Activated CD4-positive, alpha-beta T cell treated with anti-CD3 and anti-CD28 coated beads for 36 hours (primary cell): Measurements from ENCODE around the gene HIVEP2. TPM values are rescaled to one million over a fixed set of nuclear protein-coding genes. Genes with fewer than 3 reads are reported as not detected.

ENCODE experiments used
- ATAC-seq: fragments of 200-7000 bp; cut with Tn5 transposase; one replicate; pipeline ENCODE4 v1.10.0; 2021; ENCODE audit warnings: mild to moderate bottlenecking, moderate library complexity
- CTCF ChIA-PET: fragments of 350-600 bp; sonication (Branson Sonifier 250); formaldehyde crosslinking; loops from one replicate; lab custom pipeline; 2021; ENCODE audit warnings: antibody characterized with exemption; lab: Charles Lee
- POLR2A ChIA-PET: fragments of 350-600 bp; sonication (Branson Sonifier 250); formaldehyde crosslinking; loops from one replicate; lab custom pipeline; 2021; ENCODE audit warnings: antibody characterized with exemption, inconsistent platforms; lab: Charles Lee
- DNase-seq: peaks from one replicate; pipeline ENCODE4 v3.0.0-alpha.2; 2020
- H3K27ac Mint-ChIP-seq: one replicate; pipeline ENCODE4 v1.8.0; 2021; ENCODE audit warnings: mixed read lengths
- H3K27me3 Mint-ChIP-seq: one replicate; pipeline ENCODE4 v1.8.0; 2021; ENCODE audit warnings: mixed read lengths
- H3K36me3 Mint-ChIP-seq: one replicate; pipeline ENCODE4 v1.8.0; 2021; ENCODE audit warnings: low read depth, mixed read lengths
- H3K4me1 Mint-ChIP-seq: one replicate; pipeline ENCODE4 v1.8.0; 2021; ENCODE audit warnings: mixed read lengths
- H3K4me3 Mint-ChIP-seq: one replicate; pipeline ENCODE4 v1.8.0; 2021; ENCODE audit warnings: mild to moderate bottlenecking, moderate library complexity, mixed read lengths
- H3K9me3 Mint-ChIP-seq: one replicate; pipeline ENCODE4 v1.8.0; 2021; ENCODE audit warnings: low read depth, mixed read lengths
- intact Hi-C, 2 experiments: fragments of 100-400 bp; cut with DNase I in 1 of 2; cut with micrococcal nuclease in 1 of 2; formaldehyde crosslinking; loops; one replicate each; pipeline versions ENCODE4 v1.14.2 to v1.15.1; 2022 to 2024; cut with DNase I, micrococcal nuclease
- total RNA-seq, 2 experiments: library from RNA; stranded (reverse); gene quantifications; one replicate each; pipeline ENCODE4 v1.2.3, GENCODE V29; 2021

The HIVEP2 gene
- total RNA-seq, 2 experiments from 2014 or later, result 30.7 to 33.6 TPM

GRCh38 chr6:142956726-142957125 is 11.8 kb upstream of the HIVEP2 start:
- Mint-ChIP-seq H3K9me3 (peaks cover 3% of the 10 kb centered on the region), H3K4me1 (peaks cover 15% of the 10 kb centered on the region)

GRCh38 chr6:142954844-142955243 is 9.9 kb upstream of the HIVEP2 start:
- no peak overlapping the region for H3K27ac Mint-ChIP-seq
- intact Hi-C loops, result no loop called here
- no peaks in the 10 kb centered on the region for H3K9me3 Mint-ChIP-seq
- no peak overlapping the region for H3K4me3 Mint-ChIP-seq
- H3K36me3 Mint-ChIP-seq, result peaks cover 3% of the 10 kb centered on the region
- ATAC-seq (no peak), DNase-seq (no peak)
- POLR2A ChIA-PET, result no interaction called here
- H3K4me1 Mint-ChIP-seq, result peaks cover 18% of the 10 kb centered on the region
- H3K27me3 Mint-ChIP-seq, result no peaks in the 10 kb centered on the region
- CTCF ChIA-PET, result no interaction called here

More at GRCh38 chr6:142956726-142957125, 11.8 kb upstream of the HIVEP2 start:
- no peak overlapping the region for H3K27ac Mint-ChIP-seq
- ChIA-PET CTCF (interaction anchor here (0.8 kb wide), 1 partner anchor 264 kb away, joined by 3 read pairs; no protein-coding TSS in a partner anchor), POLR2A (no interaction called here)
- no peak for DNase-seq
- H3K27me3 Mint-ChIP-seq, result no peaks in the 10 kb centered on the region
- intact Hi-C loops, result no loop called here
- H3K36me3 Mint-ChIP-seq, result peaks cover 8% of the 10 kb centered on the region
- H3K4me3 Mint-ChIP-seq, result no peak overlapping the region
- no peak for ATAC-seq

DNA sequence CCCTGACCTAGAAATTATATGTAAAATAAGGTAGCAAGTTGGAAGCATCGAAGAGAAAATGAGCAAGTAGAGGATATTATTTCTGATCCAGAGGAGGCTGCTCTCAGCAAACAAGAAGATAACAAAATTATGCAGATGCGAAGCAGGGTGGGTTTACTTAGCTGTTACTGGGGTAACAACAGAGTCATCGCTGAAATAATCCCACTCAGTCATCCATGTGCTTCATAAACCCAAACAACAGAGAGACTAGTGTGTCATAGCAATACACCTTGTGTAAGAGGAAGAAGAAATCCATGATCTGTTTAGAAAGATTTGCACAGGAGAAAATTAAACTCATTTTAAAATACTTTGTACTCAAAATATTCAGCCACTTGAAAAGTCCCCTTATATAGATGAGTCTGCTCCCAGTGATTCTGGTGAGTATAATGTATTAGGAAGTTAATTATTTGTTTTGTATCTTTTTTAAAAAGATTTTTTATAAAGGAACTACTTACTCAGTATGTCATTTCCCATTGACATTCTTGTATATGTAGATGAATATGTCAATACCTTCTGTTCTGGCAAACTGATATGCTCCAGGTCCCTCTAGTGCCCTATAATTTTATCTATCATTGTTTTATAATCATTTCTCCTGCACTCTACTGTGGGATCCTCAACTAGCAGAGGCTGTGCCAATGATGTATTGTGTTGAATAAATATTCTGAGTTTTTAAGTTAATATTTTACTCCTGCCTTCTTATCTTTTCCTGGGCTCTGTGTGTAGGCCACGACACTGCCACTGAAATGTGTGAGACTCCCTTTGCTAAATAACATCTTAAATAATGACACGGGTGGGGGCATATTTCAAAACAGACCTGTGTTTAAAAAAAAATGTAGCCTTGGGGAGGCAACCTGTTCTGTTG is 8.6 kb upstream of the HIVEP2 start:
- Mint-ChIP-seq H3K27ac (no peak overlapping the region), H3K4me3 (no peak overlapping the region), H3K27me3 (no peaks in the 10 kb centered on the region), H3K36me3 (no peaks in the 10 kb centered on the region), H3K4me1 (peaks cover 18% of the 10 kb centered on the region), H3K9me3 (no peaks in the 10 kb centered on the region)
- ATAC-seq (peak; percentile 47), DNase-seq (no peak)
- ChIA-PET CTCF (no interaction called here), POLR2A (no interaction called here)
- intact Hi-C loops, result no loop called here

DNA sequence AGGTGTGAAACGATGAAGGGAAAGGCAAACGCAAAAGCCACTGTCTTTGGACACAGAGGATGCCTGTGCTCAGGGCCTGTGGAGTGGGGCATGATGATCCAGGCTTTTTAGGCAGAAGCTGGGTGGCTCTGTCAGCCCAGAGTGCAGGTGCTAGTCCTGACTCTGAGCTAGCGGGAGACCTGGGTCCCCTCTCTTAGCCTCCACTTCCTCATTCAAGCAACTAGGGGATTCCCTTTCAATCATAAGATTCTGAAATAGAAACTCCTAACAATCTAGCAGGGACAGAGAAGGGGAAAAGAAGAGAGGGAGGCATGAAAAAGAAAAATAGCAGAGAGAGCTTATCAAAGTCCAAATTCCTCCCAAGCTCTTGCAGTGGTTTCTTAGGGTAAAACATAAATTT is 7.6 kb upstream of the HIVEP2 start:
- Mint-ChIP-seq H3K4me3 (no peak overlapping the region), H3K9me3 (no peaks in the 10 kb centered on the region), H3K36me3 (no peaks in the 10 kb centered on the region), H3K27ac (no peak overlapping the region), H3K27me3 (no peaks in the 10 kb centered on the region), H3K4me1 (peaks cover 23% of the 10 kb centered on the region)
- ChIA-PET CTCF (interaction anchor here (0.6 to 1.3 kb wide), 3 partner anchors 21 to 1809 kb away, joined by 3 to 4 read pairs (median 3); no protein-coding TSS in a partner anchor), POLR2A (no interaction called here)
- ATAC-seq, result no peak
- DNase-seq, result no peak
- intact Hi-C loops, result no loop called here

- Mint-ChIP-seq H3K27ac (no peak overlapping the region), H3K4me1 (peaks cover 23% of the 10 kb centered on the region)
Observed at GRCh38 chr6:142950291-142950690, 5.3 kb upstream of the HIVEP2 start.

GRCh38 chr6:142947714-142948480 is 2.9 kb upstream of the HIVEP2 start:
- Mint-ChIP-seq H3K27me3 (no peaks in the 10 kb centered on the region), H3K4me3 (peak overlapping the region; percentile 96), H3K4me1 (peaks cover 24% of the 10 kb centered on the region), H3K27ac (peak overlapping the region; percentile 91), H3K36me3 (peaks cover 6% of the 10 kb centered on the region), H3K9me3 (no peaks in the 10 kb centered on the region)
- ChIA-PET POLR2A (interaction anchor here (1.0 kb wide), 1 partner anchor 34 kb away, joined by 3 read pairs; no protein-coding TSS in a partner anchor), CTCF (interaction anchor here (0.8 kb wide), 1 partner anchor 501 kb away, joined by 4 read pairs; no protein-coding TSS in a partner anchor)
- ATAC-seq (no peak), DNase-seq (peak; percentile 65)
- intact Hi-C loops, result loop anchor here (1.0 to 10.0 kb wide), 11 partner anchors 76 to 1207 kb away; partner anchors contain the start of genes ADAT2 (in 2 of the 2), AIG1 (in 2 of the 2), PEX3 (in 2 of the 2) and NMBR (in 1 of the 2)

More at GRCh38 chr6:142950291-142950690, 5.3 kb upstream of the HIVEP2 start:
- Mint-ChIP-seq H3K4me3 (no peak overlapping the region), H3K27me3 (no peaks in the 10 kb centered on the region), H3K9me3 (no peaks in the 10 kb centered on the region), H3K36me3 (no peaks in the 10 kb centered on the region)
- POLR2A ChIA-PET, result no interaction called here
- DNase-seq (no peak), ATAC-seq (no peak)
- intact Hi-C loops, result no loop called here
- CTCF ChIA-PET, result no interaction called here

GRCh38 chr6:142946924-142947713 is 2.1 kb upstream of the HIVEP2 start:
- POLR2A ChIA-PET, result interaction anchor here (0.6 to 2.3 kb wide), 9 partner anchors 17 to 164 kb away, joined by 3 to 17 read pairs (median 4); no protein-coding TSS in a partner anchor
- peaks cover 8% of the 10 kb centered on the region for H3K36me3 Mint-ChIP-seq
- H3K27me3 Mint-ChIP-seq, result no peaks in the 10 kb centered on the region
- H3K27ac Mint-ChIP-seq, result peak overlapping the region; percentile 96
- H3K9me3 Mint-ChIP-seq, result no peaks in the 10 kb centered on the region
- ATAC-seq, result peak; percentile 39
- peaks cover 24% of the 10 kb centered on the region for H3K4me1 Mint-ChIP-seq
- DNase-seq, result peak; percentile 90
- peak overlapping the region; percentile 96 for H3K4me3 Mint-ChIP-seq
- intact Hi-C loops, result loop anchor here (1.0 to 10.0 kb wide), 11 partner anchors 75 to 1208 kb away; partner anchors contain the start of genes ADAT2 (in 2 of the 2), AIG1 (in 2 of the 2), PEX3 (in 2 of the 2) and NMBR (in 1 of the 2)
- CTCF ChIA-PET, result interaction anchor here (0.7 to 1.5 kb wide), 5 partner anchors 19 to 502 kb away, joined by 3 to 4 read pairs (median 3); no protein-coding TSS in a partner anchor

- intact Hi-C loops, result loop anchor here (2.0 to 10.0 kb wide), 7 partner anchors 114 to 1208 kb away; partner anchors contain the start of genes ADAT2 (in 1 of the 2), AIG1 (in 1 of the 2), NMBR (in 1 of the 2) and PEX3 (in 1 of the 2)
- Mint-ChIP-seq H3K27ac (peak overlapping the region; percentile 96), H3K27me3 (no peaks in the 10 kb centered on the region), H3K4me1 (peaks cover 27% of the 10 kb centered on the region), H3K36me3 (peaks cover 8% of the 10 kb centered on the region), H3K9me3 (no peaks in the 10 kb centered on the region), H3K4me3 (peak overlapping the region; percentile 96)
- POLR2A ChIA-PET, result interaction anchor here (0.6 to 2.3 kb wide), 10 partner anchors 16 to 163 kb away, joined by 3 to 17 read pairs (median 4); no protein-coding TSS in a partner anchor
- CTCF ChIA-PET, result interaction anchor here (0.7 to 1.5 kb wide), 5 partner anchors 18 to 109 kb away, joined by 3 read pairs; no protein-coding TSS in a partner anchor
- DNase-seq, result peak; percentile 96
- peak; percentile 47 for ATAC-seq
Observed at GRCh38 chr6:142946181-142946923, 1.4 kb upstream of the HIVEP2 start.

GRCh38 chr6:142945446-142946180 is 637 bp upstream of the HIVEP2 start:
- Mint-ChIP-seq H3K27me3 (no peaks in the 10 kb centered on the region), H3K9me3 (no peaks in the 10 kb centered on the region), H3K27ac (peak overlapping the region; percentile 94), H3K36me3 (peaks cover 8% of the 10 kb centered on the region), H3K4me3 (peak overlapping the region; percentile 96), H3K4me1 (peaks cover 35% of the 10 kb centered on the region)
- intact Hi-C loops, result loop anchor here (1.0 to 10.0 kb wide), 11 partner anchors 43 to 1209 kb away; partner anchors contain the start of genes ADAT2 (in 1 of the 2), AIG1 (in 1 of the 2), NMBR (in 1 of the 2) and PEX3 (in 1 of the 2)
- DNase-seq (peak; percentile 76), ATAC-seq (peak; percentile 6)
- POLR2A ChIA-PET, result interaction anchor here (0.8 to 2.3 kb wide), 5 partner anchors 19 to 103 kb away, joined by 3 to 17 read pairs (median 3); no protein-coding TSS in a partner anchor
- CTCF ChIA-PET, result interaction anchor here (0.7 to 1.5 kb wide), 3 partner anchors 33 to 109 kb away, joined by 3 read pairs; no protein-coding TSS in a partner anchor
